ENCODE measurements around the gene KCTD5.

DNA sequence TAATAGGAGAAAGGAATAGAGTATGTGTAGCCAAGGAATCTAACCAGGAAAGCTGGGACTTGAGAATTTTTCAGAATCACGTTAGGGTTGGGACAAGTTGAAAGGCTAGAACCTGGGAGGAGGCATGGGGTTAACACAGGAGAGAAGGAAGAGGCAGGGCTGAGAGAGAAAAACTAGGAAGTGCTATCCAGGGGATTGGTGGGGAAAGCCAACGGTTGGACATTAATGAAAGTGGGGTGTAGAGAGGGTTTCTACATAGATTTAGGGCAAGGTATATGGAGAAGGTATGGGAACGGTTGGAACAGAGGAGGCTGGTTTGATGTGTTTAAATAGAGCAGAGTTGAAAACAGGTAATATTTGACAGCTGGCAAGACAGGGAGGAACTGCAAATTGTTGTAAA lies 72.8 kb downstream of the KCTD5 start:
- TF ChIP-seq EZH2 (IDR thresholded peaks at IDR 0.05) (no peak), YY1 (IDR thresholded peaks at IDR 0.05; ENCODE audit: extremely low read depth, insufficient replicate concordance, low read depth, low read length) (no peak), ELF1 (IDR thresholded peaks at IDR 0.05; ENCODE audit: borderline replicate concordance, low read depth) (no peak), SP1 (IDR thresholded peaks at IDR 0.05; ENCODE audit: low read depth) (no peak), POLR2A (IDR thresholded peaks at IDR 0.05; ENCODE audit: borderline replicate concordance, extremely low read depth, insufficient read depth, insufficient read length) (no peak), CBX3 (IDR thresholded peaks at IDR 0.05; ENCODE audit: low read depth) (no peak), TCF7L2 (IDR thresholded peaks at IDR 0.05; ENCODE audit: borderline replicate concordance, extremely low read depth, insufficient read depth, insufficient read length) (no peak)
- TF ChIP-seq, protein P1, sequence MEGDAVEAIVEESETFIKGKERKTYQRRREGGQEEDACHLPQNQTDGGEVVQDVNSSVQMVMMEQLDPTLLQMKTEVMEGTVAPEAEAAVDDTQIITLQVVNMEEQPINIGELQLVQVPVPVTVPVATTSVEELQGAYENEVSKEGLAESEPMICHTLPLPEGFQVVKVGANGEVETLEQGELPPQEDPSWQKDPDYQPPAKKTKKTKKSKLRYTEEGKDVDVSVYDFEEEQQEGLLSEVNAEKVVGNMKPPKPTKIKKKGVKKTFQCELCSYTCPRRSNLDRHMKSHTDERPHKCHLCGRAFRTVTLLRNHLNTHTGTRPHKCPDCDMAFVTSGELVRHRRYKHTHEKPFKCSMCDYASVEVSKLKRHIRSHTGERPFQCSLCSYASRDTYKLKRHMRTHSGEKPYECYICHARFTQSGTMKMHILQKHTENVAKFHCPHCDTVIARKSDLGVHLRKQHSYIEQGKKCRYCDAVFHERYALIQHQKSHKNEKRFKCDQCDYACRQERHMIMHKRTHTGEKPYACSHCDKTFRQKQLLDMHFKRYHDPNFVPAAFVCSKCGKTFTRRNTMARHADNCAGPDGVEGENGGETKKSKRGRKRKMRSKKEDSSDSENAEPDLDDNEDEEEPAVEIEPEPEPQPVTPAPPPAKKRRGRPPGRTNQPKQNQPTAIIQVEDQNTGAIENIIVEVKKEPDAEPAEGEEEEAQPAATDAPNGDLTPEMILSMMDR (IDR thresholded peaks at IDR 0.05 in 2 of 3, conservative IDR thresholded peaks at IDR 0.05 in 1 of 3; ENCODE audit: borderline replicate concordance in 1 of 3, insufficient read depth in 1 of 3, low read depth in 2 of 3, low read length in 2 of 3): no peak
- TF ChIP-seq, protein P2, sequence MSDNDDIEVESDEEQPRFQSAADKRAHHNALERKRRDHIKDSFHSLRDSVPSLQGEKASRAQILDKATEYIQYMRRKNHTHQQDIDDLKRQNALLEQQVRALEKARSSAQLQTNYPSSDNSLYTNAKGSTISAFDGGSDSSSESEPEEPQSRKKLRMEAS (IDR thresholded peaks at IDR 0.05): no peak
- TF ChIP-seq, protein P3, sequence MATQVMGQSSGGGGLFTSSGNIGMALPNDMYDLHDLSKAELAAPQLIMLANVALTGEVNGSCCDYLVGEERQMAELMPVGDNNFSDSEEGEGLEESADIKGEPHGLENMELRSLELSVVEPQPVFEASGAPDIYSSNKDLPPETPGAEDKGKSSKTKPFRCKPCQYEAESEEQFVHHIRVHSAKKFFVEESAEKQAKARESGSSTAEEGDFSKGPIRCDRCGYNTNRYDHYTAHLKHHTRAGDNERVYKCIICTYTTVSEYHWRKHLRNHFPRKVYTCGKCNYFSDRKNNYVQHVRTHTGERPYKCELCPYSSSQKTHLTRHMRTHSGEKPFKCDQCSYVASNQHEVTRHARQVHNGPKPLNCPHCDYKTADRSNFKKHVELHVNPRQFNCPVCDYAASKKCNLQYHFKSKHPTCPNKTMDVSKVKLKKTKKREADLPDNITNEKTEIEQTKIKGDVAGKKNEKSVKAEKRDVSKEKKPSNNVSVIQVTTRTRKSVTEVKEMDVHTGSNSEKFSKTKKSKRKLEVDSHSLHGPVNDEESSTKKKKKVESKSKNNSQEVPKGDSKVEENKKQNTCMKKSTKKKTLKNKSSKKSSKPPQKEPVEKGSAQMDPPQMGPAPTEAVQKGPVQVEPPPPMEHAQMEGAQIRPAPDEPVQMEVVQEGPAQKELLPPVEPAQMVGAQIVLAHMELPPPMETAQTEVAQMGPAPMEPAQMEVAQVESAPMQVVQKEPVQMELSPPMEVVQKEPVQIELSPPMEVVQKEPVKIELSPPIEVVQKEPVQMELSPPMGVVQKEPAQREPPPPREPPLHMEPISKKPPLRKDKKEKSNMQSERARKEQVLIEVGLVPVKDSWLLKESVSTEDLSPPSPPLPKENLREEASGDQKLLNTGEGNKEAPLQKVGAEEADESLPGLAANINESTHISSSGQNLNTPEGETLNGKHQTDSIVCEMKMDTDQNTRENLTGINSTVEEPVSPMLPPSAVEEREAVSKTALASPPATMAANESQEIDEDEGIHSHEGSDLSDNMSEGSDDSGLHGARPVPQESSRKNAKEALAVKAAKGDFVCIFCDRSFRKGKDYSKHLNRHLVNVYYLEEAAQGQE (IDR thresholded peaks at IDR 0.05; ENCODE audit: low read depth): no peak
